Measurements from ENCODE around the gene NEDD4.

DNA sequence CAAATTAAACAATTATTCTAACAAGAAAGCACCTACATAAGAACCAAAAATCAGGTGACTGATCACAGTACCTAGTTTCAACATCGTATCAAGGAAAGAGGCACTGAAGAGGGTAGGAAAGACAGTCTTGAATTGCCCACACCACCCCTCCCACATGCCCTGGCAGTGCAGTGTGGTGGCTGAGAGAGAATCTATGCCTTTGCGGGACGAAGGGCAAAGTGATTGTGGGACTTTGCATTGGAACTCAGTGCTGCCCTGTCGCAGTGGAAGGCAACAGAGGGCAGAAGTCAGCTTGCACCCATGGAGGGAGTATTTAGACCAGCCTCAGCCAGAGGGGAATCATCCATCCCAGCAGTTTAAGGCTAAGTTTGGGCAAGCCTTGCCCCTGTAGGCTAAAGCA is 24.5 kb downstream of the NEDD4 start:
- TF ChIP-seq EZH2 (IDR thresholded peaks at IDR 0.05; ENCODE audit: insufficient read depth, poor library complexity, severe bottlenecking) (no peak), EZH2phosphoT487 (IDR thresholded peaks at IDR 0.05; ENCODE audit: insufficient read depth, low read depth) (no peak)

All from GM23248 (cell line).